MG63 (cell line): ENCODE data around the gene BAG3. TPM values are rescaled to one million over a fixed set of nuclear protein-coding genes. Genes with fewer than 3 reads are reported as not detected.
A peak's percentile ranks its signal among the peaks of the same experiment; 100 is the strongest.
"Not testable (repeated sequence)": the region's sequence is repeated elsewhere in the genome, so short reads cannot be mapped to it uniquely, and the experiment has no call there.

Experiments
- DNase-seq: peaks from one replicate; pipeline ENCODE4 v3.0.0-alpha.2; 2020
- H3K27me3 ChIP-seq: fragments of 250-450 bp; sonication (Bioruptor Pico); 2 replicates; pipeline ENCODE4 v1.5.1; 2020; ENCODE audit warnings: mild to moderate bottlenecking, moderate library complexity
- H3K36me3 ChIP-seq: fragments of 250-450 bp; sonication (Bioruptor Pico); 2 replicates; pipeline ENCODE4 v1.5.1; 2020; ENCODE audit warnings: mild to moderate bottlenecking, moderate library complexity
- H3K4me3 ChIP-seq: fragments of 250-450 bp; sonication (Bioruptor Pico); 2 replicates; pipeline ENCODE4 v1.5.1; 2020; ENCODE audit warnings: mild to moderate bottlenecking, moderate library complexity
- H3K9me3 ChIP-seq: fragments of 250-450 bp; sonication (Bioruptor Pico); 2 replicates; pipeline ENCODE4 v1.5.1; 2020; ENCODE audit warnings: mild to moderate bottlenecking, moderate library complexity
- total RNA-seq: library from RNA; depleted of rRNA; stranded (reverse); fragments of >200 nt; shearing (Covaris generic); gene quantifications from 2 replicates; pipeline ENCODE4 v1.2.3, GENCODE V29; 2014; ENCODE audit warnings: low replicate concordance; rRNA removed

The BAG3 gene
- total RNA-seq, result 26.9 and 31.9 TPM in 2 replicates

- Histone ChIP-seq H3K27me3 (no peaks in the 10 kb centered on the region), H3K4me3 (peak within 1 kb of the TSS; percentile 78), H3K9me3 (no peaks in the 10 kb centered on the region), H3K36me3 (peaks cover 28% of the 10 kb centered on the region)
- DNase-seq, result peak; percentile 96
Observed at GRCh38 chr10:119650692-119651513, at the start of gene BAG3. Gene BAG3 (plus strand): TSS chr10:119651380. CDS start chr10:119651676, 296 bp downstream.

GRCh38 chr10:119602241-119603095 lies 48.7 kb upstream of the BAG3 start:
- Histone ChIP-seq H3K9me3 (no peaks in the 10 kb centered on the region), H3K27me3 (no peaks in the 10 kb centered on the region), H3K4me3 (no peak overlapping the region), H3K36me3 (no peaks in the 10 kb centered on the region)
- DNase-seq, result no peak

DNA sequence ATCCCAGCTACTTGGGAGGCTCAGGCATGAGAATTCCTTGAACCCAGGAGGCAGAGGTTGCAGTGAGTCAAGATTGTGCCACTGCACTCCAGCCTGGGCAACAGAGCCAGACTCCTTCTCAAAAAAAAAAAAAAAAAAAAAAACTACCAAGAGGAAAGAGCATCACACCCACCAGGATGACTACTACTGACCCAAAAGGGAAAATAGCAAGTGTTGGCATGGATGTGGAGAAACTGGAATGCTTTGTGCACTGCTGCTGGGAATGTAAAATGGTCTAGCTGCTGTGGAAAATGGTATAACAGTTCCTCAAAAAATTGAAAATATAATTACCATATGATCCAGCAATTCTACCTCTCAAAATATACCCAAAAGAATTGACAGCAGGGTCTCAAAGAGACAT lies 46.7 kb upstream of the BAG3 start:
- no peak for DNase-seq
- no peak overlapping the region for H3K4me3 ChIP-seq
- H3K9me3 ChIP-seq, result no peaks in the 10 kb centered on the region
- no peaks in the 10 kb centered on the region for H3K27me3 ChIP-seq
- no peaks in the 10 kb centered on the region for H3K36me3 ChIP-seq

DNA sequence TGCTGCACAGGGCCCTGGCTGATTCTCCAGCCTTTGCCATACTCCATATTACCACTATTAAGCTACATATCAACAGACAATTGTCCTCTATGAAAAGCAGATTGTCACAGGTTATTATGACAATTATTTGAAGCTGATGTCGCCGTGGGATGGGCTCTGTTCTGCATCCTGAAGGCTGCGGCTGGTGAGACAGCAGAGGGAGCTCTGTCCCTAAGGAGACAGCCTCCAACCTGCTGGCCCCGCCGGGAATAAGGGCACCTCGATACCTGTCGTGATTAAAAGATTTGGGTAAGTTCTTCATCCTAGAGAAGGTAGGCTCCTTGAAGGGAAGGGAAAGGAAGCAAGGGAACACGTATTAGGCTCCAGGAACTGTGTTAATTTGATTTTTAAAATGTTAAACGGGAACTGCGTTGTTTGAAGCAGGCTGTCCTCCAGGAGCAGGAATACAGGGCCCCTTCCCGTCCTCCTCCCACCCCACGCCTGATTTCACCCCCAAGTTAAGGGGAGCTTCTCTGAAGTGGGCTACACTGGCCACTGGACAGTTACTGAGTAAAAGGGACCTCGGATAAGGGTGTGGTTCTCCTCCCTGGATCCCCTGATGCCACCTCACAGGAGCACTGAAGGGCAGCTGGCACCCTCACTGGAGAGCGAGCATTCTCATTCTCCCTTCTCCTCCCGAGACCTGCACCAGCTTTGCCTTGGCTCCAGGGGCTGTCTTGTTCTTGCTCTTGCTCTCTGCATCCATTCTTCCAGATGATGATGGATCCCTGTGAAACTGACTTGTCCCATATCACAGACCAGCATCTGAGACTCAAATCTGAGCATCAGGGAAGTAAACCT lies 42.6 kb upstream of the BAG3 start:
- Histone ChIP-seq H3K27me3 (no peaks in the 10 kb centered on the region), H3K36me3 (no peaks in the 10 kb centered on the region), H3K9me3 (0 out of 2 replicates have a peak, but pooled peaks cover 4% of the 10 kb centered on the region), H3K4me3 (no peak overlapping the region)
- peak; percentile 24 for DNase-seq

DNA sequence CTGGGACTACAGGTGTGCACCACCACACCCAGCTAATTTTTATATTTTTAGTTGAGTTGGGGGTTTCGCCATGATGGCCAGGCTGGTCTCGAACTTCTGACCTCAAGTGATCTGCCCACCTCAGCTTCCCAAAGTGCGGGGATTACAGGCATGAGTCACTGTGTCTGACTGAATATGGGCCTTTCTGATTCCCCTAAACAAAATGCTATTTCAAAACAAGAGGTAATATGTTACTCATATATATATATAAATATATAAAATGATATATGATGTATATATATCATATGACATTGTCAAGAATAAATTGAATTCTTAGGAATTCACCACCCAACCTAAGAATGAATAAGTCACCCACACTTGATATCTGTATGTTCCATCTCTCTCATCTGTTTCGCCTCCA lies 41.7 kb upstream of the BAG3 start:
- no peaks in the 10 kb centered on the region for H3K36me3 ChIP-seq
- H3K4me3 ChIP-seq, result no peak overlapping the region
- DNase-seq, result no peak
- H3K27me3 ChIP-seq, result no peaks in the 10 kb centered on the region
- 0 out of 2 replicates have a peak, but pooled peaks cover 4% of the 10 kb centered on the region for H3K9me3 ChIP-seq

- DNase-seq, result no peak
- Histone ChIP-seq H3K9me3 (0 out of 2 replicates have a peak, but pooled peaks cover 4% of the 10 kb centered on the region), H3K27me3 (no peaks in the 10 kb centered on the region), H3K36me3 (no peaks in the 10 kb centered on the region), H3K4me3 (no peak overlapping the region)
Observed at GRCh38 chr10:119611433-119611832, 39.7 kb upstream of the BAG3 start.

DNA sequence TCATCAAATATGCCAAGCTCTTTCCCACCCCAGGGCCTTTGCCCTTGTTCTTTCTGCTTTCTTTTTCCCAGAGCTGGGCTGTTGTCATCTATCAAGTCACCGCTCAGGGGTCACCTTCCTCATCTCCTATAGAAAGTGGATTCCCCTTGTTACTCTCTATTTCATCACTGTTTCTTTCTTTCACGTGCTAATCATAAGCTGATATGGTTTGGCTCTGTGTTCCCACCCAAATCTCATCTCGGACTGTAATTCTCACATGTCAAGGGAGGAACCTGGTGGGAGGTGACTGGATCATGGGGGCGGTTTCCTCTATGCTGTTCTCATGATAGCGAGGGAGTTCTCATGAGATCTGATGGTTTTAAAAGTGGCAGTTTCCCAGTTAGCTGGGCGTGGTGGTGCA lies 37.4 kb upstream of the BAG3 start:
- DNase-seq, result no peak
- no peaks in the 10 kb centered on the region for H3K36me3 ChIP-seq
- no peak overlapping the region for H3K4me3 ChIP-seq
- no peaks in the 10 kb centered on the region for H3K27me3 ChIP-seq
- 0 out of 2 replicates have a peak, but pooled peaks cover 4% of the 10 kb centered on the region for H3K9me3 ChIP-seq

GRCh38 chr10:119614686-119615085 lies 36.5 kb upstream of the BAG3 start:
- H3K36me3 ChIP-seq, result no peaks in the 10 kb centered on the region
- H3K27me3 ChIP-seq, result no peaks in the 10 kb centered on the region
- no peak for DNase-seq
- H3K4me3 ChIP-seq, result no peak overlapping the region
- 0 out of 2 replicates have a peak, but pooled peaks cover 4% of the 10 kb centered on the region for H3K9me3 ChIP-seq

DNA sequence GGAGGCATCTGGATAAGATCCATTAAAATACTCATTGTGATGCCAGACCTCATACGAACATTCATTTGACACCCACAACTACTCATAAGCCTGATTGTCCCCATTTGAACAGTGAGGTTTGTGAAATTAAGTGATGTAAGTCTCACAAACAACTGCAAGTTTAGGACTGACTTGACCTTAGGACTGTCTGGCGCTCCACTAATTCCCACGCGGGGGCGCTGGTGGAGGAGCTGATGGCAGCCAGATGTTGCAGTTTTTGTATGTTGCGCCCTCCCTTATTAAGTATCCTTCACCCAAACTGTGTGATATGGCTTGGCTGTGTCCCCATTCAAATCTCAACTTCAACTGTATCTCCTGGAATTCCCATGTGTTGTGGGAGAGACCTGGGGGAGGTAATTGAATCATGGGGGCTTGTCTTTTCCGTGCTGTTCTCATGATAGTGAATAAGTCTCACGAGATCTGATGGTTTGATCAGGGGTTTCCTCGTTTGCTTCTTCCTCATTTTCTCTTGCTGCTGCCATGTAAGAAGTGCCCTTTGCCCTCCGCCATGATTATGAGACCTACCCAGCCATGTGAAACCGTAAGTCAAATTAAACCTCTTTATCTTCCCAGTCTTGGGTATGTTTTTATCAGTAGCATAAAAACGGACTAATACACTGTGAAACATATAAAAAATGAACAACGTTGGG lies 34.2 kb upstream of the BAG3 start:
- DNase-seq, result no peak

DNA sequence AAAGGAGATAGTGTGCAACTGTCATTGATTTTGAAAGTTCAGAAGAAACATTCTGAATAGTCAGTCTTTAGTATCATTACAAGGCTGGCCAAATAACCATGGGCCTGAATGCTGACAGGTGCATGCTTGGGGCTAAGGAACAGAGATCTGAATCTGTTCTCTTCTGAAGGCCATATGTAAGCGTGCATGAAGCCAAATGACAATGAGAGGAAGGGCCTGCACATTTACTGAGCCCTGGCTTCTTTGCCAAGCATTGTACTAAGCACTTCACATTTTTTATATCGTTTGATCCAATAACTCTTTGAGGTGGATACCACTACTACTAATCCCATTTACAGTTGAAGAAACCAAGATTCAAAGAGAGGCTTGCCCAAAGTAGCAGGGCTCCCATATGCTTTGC lies 32.0 kb upstream of the BAG3 start:
- Histone ChIP-seq H3K27me3 (no peaks in the 10 kb centered on the region), H3K4me3 (no peak overlapping the region), H3K9me3 (no peaks in the 10 kb centered on the region), H3K36me3 (no peaks in the 10 kb centered on the region)
- DNase-seq, result no peak

More for the DNA sequence above, 34.2 kb upstream of the BAG3 start:
- Histone ChIP-seq H3K9me3 (0 out of 2 replicates have a peak, but pooled peaks cover 1% of the 10 kb centered on the region), H3K27me3 (no peaks in the 10 kb centered on the region), H3K36me3 (no peaks in the 10 kb centered on the region), H3K4me3 (no peak overlapping the region)

GRCh38 chr10:119619811-119620210 lies 31.4 kb upstream of the BAG3 start:
- not testable (repeated sequence) for H3K27me3 ChIP-seq, DNase-seq, H3K9me3 ChIP-seq, H3K36me3 ChIP-seq, H3K4me3 ChIP-seq

DNA sequence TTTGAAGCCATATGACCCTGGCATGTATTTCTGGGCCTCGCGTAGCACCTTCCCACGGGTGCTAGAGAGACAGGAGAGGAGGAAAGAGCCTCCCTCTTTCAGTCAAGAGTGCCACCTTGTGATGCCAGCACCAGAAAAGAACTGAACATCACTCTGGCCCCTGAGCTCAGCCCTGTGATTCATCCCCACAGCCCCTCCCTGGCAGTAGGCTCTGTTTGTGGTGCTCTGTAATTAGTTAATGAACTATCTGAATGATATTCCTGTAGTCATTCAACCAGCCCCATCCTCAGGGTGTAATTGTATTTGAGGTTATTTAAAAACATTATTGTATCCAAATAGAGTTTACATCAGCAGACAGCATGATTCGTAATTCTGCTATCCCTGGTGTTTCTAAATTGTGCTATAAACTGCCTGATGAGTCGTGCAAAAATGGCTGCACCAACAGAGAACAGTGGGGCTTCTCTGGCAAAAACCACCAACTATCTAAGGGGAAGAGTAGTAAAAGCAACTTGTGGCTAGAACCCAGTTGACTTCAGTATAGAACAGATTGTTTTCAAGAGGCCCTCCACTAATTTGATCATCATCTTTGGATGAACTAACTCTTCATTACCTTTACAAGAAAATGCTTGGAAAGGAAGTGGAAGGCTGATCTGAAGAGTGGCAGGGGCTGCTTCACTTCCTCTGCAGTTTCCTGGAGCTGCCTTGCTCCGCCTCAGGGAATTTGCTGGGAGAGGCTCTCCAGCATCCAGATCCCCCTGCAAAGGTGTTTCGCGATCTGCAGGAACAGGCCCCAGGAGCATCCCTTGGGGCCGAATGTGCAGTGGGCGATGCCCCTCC lies 30.7 kb upstream of the BAG3 start:
- peak; percentile 36 for DNase-seq
- Histone ChIP-seq H3K36me3 (no peaks in the 10 kb centered on the region), H3K9me3 (no peaks in the 10 kb centered on the region), H3K4me3 (no peak overlapping the region), H3K27me3 (no peaks in the 10 kb centered on the region)

DNA sequence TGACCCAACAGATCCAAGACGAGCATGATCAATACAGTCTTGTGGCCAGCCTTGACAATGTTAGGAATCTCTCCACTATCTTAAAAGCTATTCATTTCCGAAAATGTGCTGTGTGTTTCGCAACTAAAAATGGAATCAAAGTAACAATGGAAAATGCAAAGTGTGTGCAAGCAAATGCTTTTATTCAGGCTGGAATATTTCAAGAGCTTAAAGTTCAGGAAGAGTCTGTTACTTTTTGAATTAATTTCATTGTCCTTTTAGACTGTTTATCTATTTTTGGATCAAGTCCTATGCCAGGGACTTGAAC lies 30.1 kb upstream of the BAG3 start:
- Histone ChIP-seq H3K27me3 (no peaks in the 10 kb centered on the region), H3K4me3 (no peak overlapping the region)
- no peak for DNase-seq

GRCh38 chr10:119625570-119626280 lies 25.5 kb upstream of the BAG3 start:
- Histone ChIP-seq H3K4me3 (no peak overlapping the region), H3K36me3 (no peaks in the 10 kb centered on the region), H3K9me3 (no peaks in the 10 kb centered on the region), H3K27me3 (no peaks in the 10 kb centered on the region)
- DNase-seq, result no peak

More for the DNA sequence above, 30.1 kb upstream of the BAG3 start:
- Histone ChIP-seq H3K9me3 (no peaks in the 10 kb centered on the region), H3K36me3 (no peaks in the 10 kb centered on the region)

DNA sequence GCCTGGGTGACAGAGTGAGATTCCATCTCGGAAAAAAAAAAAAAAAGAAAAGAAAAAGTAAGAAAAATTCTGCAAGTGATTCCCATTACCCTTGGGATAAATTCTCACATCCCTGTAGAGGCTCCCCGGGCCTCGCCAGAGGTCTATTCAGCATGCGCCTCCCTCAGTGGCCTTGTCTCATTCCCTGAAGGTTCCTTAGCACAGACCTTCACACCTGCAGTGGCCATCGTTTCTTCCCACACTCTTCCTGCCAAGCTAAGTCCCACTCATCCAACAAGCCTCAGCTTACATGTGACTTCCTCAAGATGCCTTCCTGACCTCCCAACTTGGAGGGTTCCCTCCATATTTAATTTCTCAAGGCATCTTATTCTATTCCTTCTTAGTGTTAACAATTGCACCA lies 20.9 kb upstream of the BAG3 start:
- H3K9me3 ChIP-seq, result no peaks in the 10 kb centered on the region
- no peak for DNase-seq
- H3K4me3 ChIP-seq, result no peak overlapping the region
- H3K27me3 ChIP-seq, result no peaks in the 10 kb centered on the region
- H3K36me3 ChIP-seq, result no peaks in the 10 kb centered on the region
